Measurements from ENCODE around the gene KCNJ6.

Gene KCNJ6

DNA sequence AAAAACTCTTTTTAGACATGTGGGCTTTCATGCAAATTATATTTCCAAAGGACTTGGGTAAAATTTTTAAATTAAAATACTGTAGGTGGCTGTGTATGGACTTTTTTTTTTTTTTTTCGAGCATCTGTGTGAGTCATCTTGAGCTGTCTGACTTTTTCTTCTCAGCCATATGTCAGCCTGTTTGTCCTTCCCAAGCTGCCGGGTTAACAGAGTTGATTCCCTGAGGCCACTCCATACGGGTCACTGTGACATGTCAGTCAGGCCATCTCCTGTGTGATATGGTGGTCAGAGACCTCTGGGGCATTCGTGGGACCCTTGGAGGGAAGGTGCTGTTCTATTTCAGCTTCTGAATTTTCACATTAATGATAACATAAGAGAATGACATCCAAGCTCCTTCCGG, 148.3 kb downstream of the KCNJ6 start:
- Histone ChIP-seq H4K20me1 (ENCODE audit: insufficient read depth, low read length) (no peaks in the 10 kb centered on the region), H3K27ac (ENCODE audit: low read depth, low read length, poor library complexity, severe bottlenecking) (no peak overlapping the region), H2AFZ (ENCODE audit: low read length) (no peak overlapping the region), H3F3A (ENCODE audit: insufficient read depth, low read length) (no peaks in the 10 kb centered on the region), H3K9me2 (ENCODE audit: low read depth, low read length) (no peaks in the 10 kb centered on the region), H3K4me1 (ENCODE audit: insufficient read depth, low read length, severe bottlenecking) (no peaks in the 10 kb centered on the region), H3K79me2 (ENCODE audit: insufficient read depth, low read length) (no peaks in the 10 kb centered on the region), H3K9me3 (ENCODE audit: low read length) (no peaks in the 10 kb centered on the region), H3K27me3 (ENCODE audit: insufficient read depth, low read length) (no peaks in the 10 kb centered on the region; the same call in 1 of the 2 replicates), H3K4me3 (ENCODE audit: low read depth, low read length, poor library complexity, severe bottlenecking) (no peak overlapping the region), H3K9ac (ENCODE audit: low read length) (no peak overlapping the region), H3K36me3 (ENCODE audit: insufficient read depth, low read length) (no peaks in the 10 kb centered on the region), H3K4me2 (ENCODE audit: low read length) (no peak overlapping the region)
- no peak for TF ChIP-seq CTCF (IDR thresholded peaks at IDR 0.05; ENCODE audit: low read length)
- no peak for TF ChIP-seq EZH2 (IDR thresholded peaks at IDR 0.05; ENCODE audit: borderline replicate concordance, low read length)

- Histone ChIP-seq H3K36me3 (ENCODE audit: insufficient read depth, low read length) (no peaks in the 10 kb centered on the region), H3K4me1 (ENCODE audit: insufficient read depth, low read length, severe bottlenecking) (no peaks in the 10 kb centered on the region), H3K27ac (ENCODE audit: low read depth, low read length, poor library complexity, severe bottlenecking) (no peak overlapping the region), H3K27me3 (ENCODE audit: insufficient read depth, low read length) (no peaks in the 10 kb centered on the region; the same call in 1 of the 2 replicates), H2AFZ (ENCODE audit: low read length) (no peak overlapping the region), H3K4me3 (ENCODE audit: low read depth, low read length, poor library complexity, severe bottlenecking) (no peak overlapping the region), H3K9me2 (ENCODE audit: low read depth, low read length) (no peaks in the 10 kb centered on the region), H3K9ac (ENCODE audit: low read length) (no peak overlapping the region), H4K20me1 (ENCODE audit: insufficient read depth, low read length) (no peaks in the 10 kb centered on the region), H3K4me2 (ENCODE audit: low read length) (no peak overlapping the region), H3K9me3 (ENCODE audit: low read length) (no peaks in the 10 kb centered on the region), H3F3A (ENCODE audit: insufficient read depth, low read length) (no peaks in the 10 kb centered on the region), H3K79me2 (ENCODE audit: insufficient read depth, low read length) (no peaks in the 10 kb centered on the region)
- TF ChIP-seq EZH2 (IDR thresholded peaks at IDR 0.05; ENCODE audit: borderline replicate concordance, low read length) (no peak), CTCF (IDR thresholded peaks at IDR 0.05; ENCODE audit: low read length) (no peak)
Observed at GRCh38 chr21:37766129-37766528, 150.1 kb downstream of the KCNJ6 start.

DNA sequence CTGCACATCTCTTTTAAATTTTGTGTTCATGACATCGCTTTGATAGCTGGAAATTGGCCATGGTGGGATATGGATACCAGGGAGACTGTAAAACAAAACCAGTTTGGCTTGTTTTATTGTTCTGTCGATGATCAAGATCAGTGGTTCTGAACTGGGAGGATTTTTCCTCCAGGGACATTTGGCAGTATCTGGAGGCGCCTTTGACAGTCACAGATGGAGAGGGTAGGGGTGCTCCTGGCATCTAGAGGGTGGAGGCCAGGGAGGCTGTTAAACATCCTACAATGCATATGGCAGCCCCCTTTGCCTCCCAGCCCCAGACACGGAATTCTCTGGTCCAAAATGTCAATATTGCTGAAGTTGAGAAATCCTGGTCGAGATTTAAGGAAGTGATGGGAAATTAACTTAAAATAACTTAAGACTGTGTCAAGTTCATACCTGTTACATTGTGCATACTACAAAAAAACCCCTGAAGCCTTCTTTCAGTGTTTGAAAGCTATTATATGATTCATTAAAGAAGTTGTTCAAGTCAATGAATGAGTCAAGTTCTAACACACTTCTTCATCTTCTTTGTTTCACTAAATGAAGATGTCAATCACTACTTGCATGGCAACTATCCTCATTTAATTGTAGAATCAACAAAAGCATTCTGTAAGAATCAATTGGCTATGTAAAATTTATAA, 150.9 kb downstream of the KCNJ6 start:
- Histone ChIP-seq H3K9me3 (ENCODE audit: low read length) (no peaks in the 10 kb centered on the region), H3K36me3 (ENCODE audit: insufficient read depth, low read length) (no peaks in the 10 kb centered on the region), H4K20me1 (ENCODE audit: insufficient read depth, low read length) (no peaks in the 10 kb centered on the region), H3K9ac (ENCODE audit: low read length) (no peak overlapping the region), H3K79me2 (ENCODE audit: insufficient read depth, low read length) (no peaks in the 10 kb centered on the region), H3K27me3 (ENCODE audit: insufficient read depth, low read length) (no peaks in the 10 kb centered on the region; the same call in 1 of the 2 replicates), H3K4me3 (ENCODE audit: low read depth, low read length, poor library complexity, severe bottlenecking) (no peak overlapping the region), H3K4me2 (ENCODE audit: low read length) (no peak overlapping the region), H3K4me1 (ENCODE audit: insufficient read depth, low read length, severe bottlenecking) (no peaks in the 10 kb centered on the region), H2AFZ (ENCODE audit: low read length) (no peak overlapping the region), H3F3A (ENCODE audit: insufficient read depth, low read length) (no peaks in the 10 kb centered on the region), H3K27ac (ENCODE audit: low read depth, low read length, poor library complexity, severe bottlenecking) (no peak overlapping the region), H3K9me2 (ENCODE audit: low read depth, low read length) (no peaks in the 10 kb centered on the region)
- TF ChIP-seq CTCF (IDR thresholded peaks at IDR 0.05; ENCODE audit: low read length) = no peak
- no peak for TF ChIP-seq EZH2 (IDR thresholded peaks at IDR 0.05; ENCODE audit: borderline replicate concordance, low read length)
